Testis (tissue), 3 donors: ENCODE results near the gene KLHL29. TPM values are rescaled to one million over a fixed set of nuclear protein-coding genes. Genes with fewer than 3 reads are reported as not detected.

Experiments
- DNase-seq: peaks from one replicate; pipeline ENCODE4 v3.0.0-alpha.2; 2019
- H3K27ac ChIP-seq, 2 donors: fragments of 200-600 bp; sonication (generic); one replicate each; pipeline ENCODE4 v1.5.1; 2019
- H3K27me3 ChIP-seq: fragments of 200-600 bp; sonication (generic); one replicate; pipeline ENCODE4 v1.5.1; 2019
- H3K36me3 ChIP-seq: fragments of 200-600 bp; sonication (generic); one replicate; pipeline ENCODE4 v1.5.1; 2017; ENCODE audit warnings: low read depth; ENCODE audit errors: missing control alignments
- H3K4me1 ChIP-seq: fragments of 200-600 bp; sonication (generic); one replicate; pipeline ENCODE4 v1.5.1; 2019
- H3K4me3 ChIP-seq, 2 donors: fragments of 200-600 bp; sonication (generic); one replicate each; pipeline ENCODE4 v1.5.1; 2017 to 2019
- H3K9me3 ChIP-seq: fragments of 200-600 bp; sonication (generic); one replicate; pipeline ENCODE4 v1.5.1; 2017
- CTCF ChIP-seq, 3 experiments: fragments of 450-650 bp in 2 of 3; fragments of 200-600 bp in 1 of 3; sonication (generic) in 1 of 3; IDR thresholded peaks; one replicate each; pipeline ENCODE4 v1.5.1; 2016 to 2019; ENCODE audit warnings: antibody characterized with exemption in 3 of 3, mild to moderate bottlenecking in 2 of 3, moderate library complexity in 1 of 3
- POLR2A ChIP-seq: fragments of 450-650 bp; IDR thresholded peaks from one replicate; pipeline ENCODE4 v1.6.1; 2017; ENCODE audit warnings: antibody characterized with exemption, mild to moderate bottlenecking, moderate library complexity
- WGBS, 2 donors: methylation state at CpG; one replicate each; pipeline ENCODE4 v1.1.5; 2018; 5-methylcytosine and 5-hydroxymethylcytosine counted together
- intact Hi-C: fragments of 100-400 bp; cut with DNase I; formaldehyde crosslinking; loops from one replicate; pipeline ENCODE4 v1.15.1; 2023; ENCODE audit warnings: low total_unique reads
- polyA plus RNA-seq: library from polyadenylated mRNA; stranded (reverse); fragments of 350-450 nt; fragmentation: Illumina TruSeq; extraction: RNeasy Lipid Tissue Mini Kit (QIAGEN cat#74804); gene quantifications from one replicate; pipeline ENCODE4 v1.2.3, GENCODE V29; 2014; ENCODE audit warnings: low read depth, low replicate concordance; ENCODE audit not compliant: insufficient read depth
- total RNA-seq, 2 donors: library from RNA; depleted of rRNA; stranded (reverse); fragments of >200 nt; gene quantifications; one replicate each; pipeline ENCODE4 v1.2.3, GENCODE V29; 2016

KLHL29 gene
- total and polyA plus RNA-seq, 3 donors from 2014 or later, result 3.3 to 10.9 (median 7.9) TPM

DNA sequence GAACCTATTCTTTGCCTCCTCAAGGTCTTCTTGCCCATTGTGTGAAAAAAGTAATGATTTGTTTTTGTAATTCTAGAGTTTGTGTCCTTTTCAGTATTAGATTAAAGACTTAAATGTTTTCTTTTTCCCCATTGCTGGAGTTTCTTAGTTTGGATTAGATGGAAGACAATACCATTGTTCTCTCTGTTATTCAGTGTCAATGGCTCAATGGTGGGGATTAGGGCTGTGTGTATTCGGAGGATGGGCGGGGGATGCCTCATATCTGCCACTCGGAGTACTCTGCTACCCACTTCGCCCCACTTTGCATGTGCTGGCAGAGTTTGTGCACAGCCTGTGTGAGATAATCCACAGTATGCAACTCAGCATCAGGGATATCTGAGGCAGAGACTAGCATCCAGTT, 90.1 kb downstream of the KLHL29 start:
- H3K4me1 ChIP-seq, result no peaks in the 10 kb centered on the region

DNA sequence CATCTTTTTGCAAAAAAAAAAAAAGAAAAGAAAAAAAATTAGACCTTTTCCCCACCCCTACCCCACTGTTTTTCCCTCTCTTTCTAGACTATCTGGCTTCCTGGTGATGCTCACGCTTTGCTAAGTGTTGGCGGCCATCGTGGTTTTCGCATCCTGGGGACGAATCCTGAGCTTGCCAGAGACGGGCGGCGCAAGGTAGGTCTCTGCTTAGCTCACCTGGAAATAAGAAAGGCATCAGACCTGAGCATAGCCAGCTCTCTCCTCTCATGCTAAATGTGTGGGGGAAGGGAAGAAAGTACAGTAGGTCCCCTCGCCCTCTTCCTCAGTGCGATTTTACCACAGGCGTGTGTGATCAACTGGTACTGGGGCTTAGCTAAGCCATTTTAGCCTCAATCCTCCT, 90.5 kb downstream of the KLHL29 start:
- H3K36me3 ChIP-seq, result no peaks in the 10 kb centered on the region
- intact Hi-C loops, result no loop called here
- H3K4me1 ChIP-seq, result no peaks in the 10 kb centered on the region
- no peak for TF ChIP-seq POLR2A
- no peak for TF ChIP-seq CTCF (IDR thresholded peaks at IDR 0.05)
- H3K27me3 ChIP-seq, result no peaks in the 10 kb centered on the region
- no peak for DNase-seq
- H3K4me3 ChIP-seq, result no peak overlapping the region
- no peak overlapping the region for H3K27ac ChIP-seq
- no peaks in the 10 kb centered on the region for H3K9me3 ChIP-seq
- 89 to 94% methylated on average over 11 of the region's 11 CpGs for WGBS, 2 donors

More for the DNA sequence above, 90.1 kb downstream of the KLHL29 start:
- no peak for TF ChIP-seq POLR2A
- TF ChIP-seq CTCF (IDR thresholded peaks at IDR 0.05), result no peak
- Histone ChIP-seq H3K36me3 (no peaks in the 10 kb centered on the region), H3K27me3 (no peaks in the 10 kb centered on the region), H3K4me3 (no peak overlapping the region), H3K27ac (no peak overlapping the region), H3K9me3 (no peaks in the 10 kb centered on the region)
- intact Hi-C loops, result no loop called here
- DNase-seq, result no peak
- WGBS, 2 donors, result 87 to 89% methylated on average over 4 of the region's 4 CpGs

- no peaks in the 10 kb centered on the region for H3K36me3 ChIP-seq
- TF ChIP-seq POLR2A (no peak), CTCF (IDR thresholded peaks at IDR 0.05) (no peak)
- H3K4me1 ChIP-seq, result no peaks in the 10 kb centered on the region
- no peaks in the 10 kb centered on the region for H3K9me3 ChIP-seq
- H3K4me3 ChIP-seq, result no peak overlapping the region
- DNase-seq, result no peak
- no peak overlapping the region for H3K27ac ChIP-seq
- WGBS, 2 donors, result 78 to 86% methylated on average over 3 to 7 of the region's 7 CpGs
- intact Hi-C loops, result no loop called here
- no peaks in the 10 kb centered on the region for H3K27me3 ChIP-seq
Observed at GRCh38 chr2:23476786-23477185, 91.8 kb downstream of the KLHL29 start.

GRCh38 chr2:23477392-23477791, 92.4 kb downstream of the KLHL29 start:
- H3K4me3 ChIP-seq, result no peak overlapping the region
- intact Hi-C loops, result no loop called here
- H3K36me3 ChIP-seq, result no peaks in the 10 kb centered on the region
- no peaks in the 10 kb centered on the region for H3K9me3 ChIP-seq
- no peaks in the 10 kb centered on the region for H3K27me3 ChIP-seq
- no peak overlapping the region for H3K27ac ChIP-seq
- no peak for DNase-seq
- TF ChIP-seq CTCF (IDR thresholded peaks at IDR 0.05), result no peak
- H3K4me1 ChIP-seq, result no peaks in the 10 kb centered on the region
- WGBS, 2 donors, result 97 to 99% methylated on average over 8 to 11 of the region's 11 CpGs

DNA sequence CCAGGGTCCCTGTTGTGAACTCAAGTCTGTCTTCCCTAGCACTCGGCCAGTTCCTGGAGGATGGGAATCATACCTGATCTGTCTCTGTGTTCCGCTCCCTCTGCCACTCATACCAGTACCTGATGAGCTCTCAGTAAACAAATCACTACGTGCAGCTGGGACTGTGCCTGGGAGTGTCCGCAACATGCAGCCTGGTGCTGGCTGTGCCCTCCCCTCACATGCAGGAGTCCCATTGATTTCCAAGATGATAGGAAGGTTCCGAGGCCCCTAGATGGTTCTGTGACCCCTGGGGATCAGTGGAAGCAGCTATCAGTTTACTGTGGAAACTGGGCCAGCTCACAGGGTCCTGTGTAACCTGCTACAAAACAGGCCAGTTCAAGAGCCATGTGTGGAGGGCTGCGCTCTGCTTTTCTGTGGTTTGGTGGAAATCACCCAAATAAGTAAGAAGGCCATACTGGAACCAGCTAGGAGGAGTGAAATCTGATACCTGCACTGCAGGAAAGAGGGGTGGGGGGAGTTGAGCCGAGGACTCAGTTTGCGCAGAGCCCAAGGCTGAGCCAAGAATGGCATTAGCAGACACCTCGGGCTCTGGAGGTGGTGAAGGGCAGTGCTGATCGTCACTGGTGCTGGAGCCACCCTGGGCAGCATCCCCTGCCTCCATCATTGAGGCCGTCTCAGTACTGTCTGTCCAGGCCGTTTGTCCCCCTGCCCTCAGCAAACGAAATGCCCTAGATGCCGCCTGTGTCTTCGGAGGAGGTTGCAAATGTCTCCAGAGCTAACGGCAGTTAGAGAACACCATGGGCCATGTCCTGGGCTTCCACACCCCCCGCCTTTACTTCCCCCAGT, 93.3 kb downstream of the KLHL29 start:
- H3K27me3 ChIP-seq, result no peaks in the 10 kb centered on the region
- no peak overlapping the region for H3K27ac ChIP-seq
- H3K4me3 ChIP-seq, result no peak overlapping the region
- no peaks in the 10 kb centered on the region for H3K4me1 ChIP-seq
- DNase-seq, result no peak
- WGBS, 2 donors, result 76 to 87% methylated on average over 9 to 17 of the region's 17 CpGs
- TF ChIP-seq POLR2A (no peak), CTCF (IDR thresholded peaks at IDR 0.05) (no peak)
- intact Hi-C loops, result no loop called here
- no peaks in the 10 kb centered on the region for H3K9me3 ChIP-seq
- no peaks in the 10 kb centered on the region for H3K36me3 ChIP-seq
